HG02798 (cell line): ENCODE results near the gene BSND.

Experiments used
- ATAC-seq: cut with Tn5 transposase; IDR thresholded peaks from one replicate; pipeline ENCODE4 v1.9.1; 2021; ENCODE audit warnings: mild to moderate bottlenecking; ENCODE audit not compliant: unreplicated experiment, poor library complexity

BSND gene

GRCh38 chr1:54990916-54991315 lies 7.8 kb upstream of the BSND start:
- no peak for ATAC-seq

GRCh38 chr1:54991939-54992338 lies 6.8 kb upstream of the BSND start:
- no peak for ATAC-seq

- ATAC-seq: no peak
These were observed 5.6 kb upstream of the BSND start for GRCh38 chr1:54993140-54993539.

- no peak for ATAC-seq
These were observed 4.3 kb upstream of the BSND start for GRCh38 chr1:54994355-54994990.

- ATAC-seq: no peak
These were observed 3.5 kb upstream of the BSND start for GRCh38 chr1:54995013-54995760.

GRCh38 chr1:54995835-54996234 lies 2.9 kb upstream of the BSND start:
- ATAC-seq: no peak

GRCh38 chr1:54996359-54996868 lies 2.3 kb upstream of the BSND start:
- peak; percentile 76 for ATAC-seq

- no peak for ATAC-seq
These were observed 1.6 kb upstream of the BSND start for GRCh38 chr1:54996869-54997710.

GRCh38 chr1:54997711-54997986 lies 1.1 kb upstream of the BSND start:
- ATAC-seq: no peak

GRCh38 chr1:54998100-54998499 lies 633 bp upstream of the BSND start:
- no peak for ATAC-seq

- ATAC-seq: no peak
These were observed 1.7 kb downstream of the BSND start for GRCh38 chr1:55000110-55001085.

GRCh38 chr1:55001311-55001710 lies 2.6 kb downstream of the BSND start:
- no peak for ATAC-seq

GRCh38 chr1:55002686-55003085 lies 4.0 kb downstream of the BSND start:
- ATAC-seq: no peak

- no peak for ATAC-seq
These were observed 6.8 kb downstream of the BSND start for GRCh38 chr1:55005351-55006140.

- no peak for ATAC-seq
These were observed 8.2 kb downstream of the BSND start for GRCh38 chr1:55006931-55007330.

GRCh38 chr1:55007625-55008024 lies 8.9 kb downstream of the BSND start:
- no peak for ATAC-seq

- no peak for ATAC-seq
These were observed 11.6 kb downstream of the BSND start for GRCh38 chr1:55010194-55010886.

- ATAC-seq: no peak
These were observed 12.1 kb downstream of the BSND start for GRCh38 chr1:55010887-55011217.

GRCh38 chr1:55012661-55013060 lies 13.9 kb downstream of the BSND start:
- no peak for ATAC-seq
